WTC11 (cell line): ENCODE results near the gene MYL9.

Experiments
- NFYB ChIP-seq: sonication (generic); formaldehyde crosslinking; conservative IDR thresholded peaks from 2 replicates; pipeline ENCODE4 v1.8.0; 2022; ENCODE audit warnings: low read depth, missing genetic modification reagents
- TF ChIP-seq, protein P1 (sequence below): fragments of 200-600 bp; IDR thresholded peaks from 2 replicates; pipeline ENCODE4 v1.8.0; 2022; ENCODE audit warnings: antibody characterized with exemption
- TF ChIP-seq, protein P2 (sequence below): sonication (generic); formaldehyde crosslinking; IDR thresholded peaks from 2 replicates; pipeline ENCODE4 v1.8.1; 2023; ENCODE audit warnings: mild to moderate bottlenecking, moderate library complexity, missing genetic modification reagents
- TF ChIP-seq, protein P3 (sequence below): sonication (generic); formaldehyde crosslinking; IDR thresholded peaks from 2 replicates; pipeline ENCODE4 v1.8.1; 2022; ENCODE audit warnings: mild to moderate bottlenecking, missing genetic modification reagents, moderate library complexity, borderline replicate concordance

DNA sequence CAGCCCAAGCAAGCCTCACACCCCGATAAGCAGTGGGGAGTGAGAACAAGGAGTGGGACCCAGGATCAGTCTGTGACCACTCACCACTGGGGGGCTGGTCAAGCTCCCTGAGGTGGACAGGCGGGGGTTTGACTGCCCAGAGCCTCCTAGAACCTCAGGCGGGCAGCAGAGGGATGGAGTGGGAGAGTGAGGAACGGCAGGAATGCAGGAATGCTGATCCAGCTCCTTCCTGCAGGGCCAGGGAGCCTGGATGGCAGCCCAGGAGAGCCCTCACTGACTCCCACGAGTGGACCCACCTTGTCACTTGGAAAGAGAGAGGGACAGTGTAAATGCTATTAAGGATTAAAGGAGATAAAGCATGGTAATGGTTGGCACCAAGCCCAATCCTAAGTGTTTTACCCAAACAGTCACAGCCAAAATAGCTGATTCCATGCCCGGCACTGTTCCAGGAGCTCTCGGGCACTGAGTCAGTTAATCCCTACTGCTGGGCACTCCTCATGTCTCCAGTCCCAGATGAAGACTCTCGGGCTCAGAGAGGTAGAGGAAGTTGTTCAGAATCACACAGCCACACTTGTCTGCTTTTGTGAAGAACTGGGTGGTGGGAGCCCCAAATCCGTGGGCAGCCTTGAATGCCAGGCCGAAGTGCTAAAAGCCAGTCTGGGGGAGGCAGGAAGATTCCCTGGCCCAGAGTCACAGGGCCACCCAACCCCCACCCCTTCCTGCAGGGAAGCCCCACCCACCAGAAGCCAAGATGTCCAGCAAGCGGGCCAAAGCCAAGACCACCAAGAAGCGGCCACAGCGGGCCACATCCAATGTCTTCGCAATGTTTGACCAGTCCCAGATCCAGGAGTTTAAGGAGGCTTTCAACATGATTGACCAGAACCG is 3.1 kb downstream of the MYL9 start:
- TF ChIP-seq, protein P1, sequence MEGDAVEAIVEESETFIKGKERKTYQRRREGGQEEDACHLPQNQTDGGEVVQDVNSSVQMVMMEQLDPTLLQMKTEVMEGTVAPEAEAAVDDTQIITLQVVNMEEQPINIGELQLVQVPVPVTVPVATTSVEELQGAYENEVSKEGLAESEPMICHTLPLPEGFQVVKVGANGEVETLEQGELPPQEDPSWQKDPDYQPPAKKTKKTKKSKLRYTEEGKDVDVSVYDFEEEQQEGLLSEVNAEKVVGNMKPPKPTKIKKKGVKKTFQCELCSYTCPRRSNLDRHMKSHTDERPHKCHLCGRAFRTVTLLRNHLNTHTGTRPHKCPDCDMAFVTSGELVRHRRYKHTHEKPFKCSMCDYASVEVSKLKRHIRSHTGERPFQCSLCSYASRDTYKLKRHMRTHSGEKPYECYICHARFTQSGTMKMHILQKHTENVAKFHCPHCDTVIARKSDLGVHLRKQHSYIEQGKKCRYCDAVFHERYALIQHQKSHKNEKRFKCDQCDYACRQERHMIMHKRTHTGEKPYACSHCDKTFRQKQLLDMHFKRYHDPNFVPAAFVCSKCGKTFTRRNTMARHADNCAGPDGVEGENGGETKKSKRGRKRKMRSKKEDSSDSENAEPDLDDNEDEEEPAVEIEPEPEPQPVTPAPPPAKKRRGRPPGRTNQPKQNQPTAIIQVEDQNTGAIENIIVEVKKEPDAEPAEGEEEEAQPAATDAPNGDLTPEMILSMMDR: no peak
- no peak for TF ChIP-seq NFYB
- TF ChIP-seq, protein P2, sequence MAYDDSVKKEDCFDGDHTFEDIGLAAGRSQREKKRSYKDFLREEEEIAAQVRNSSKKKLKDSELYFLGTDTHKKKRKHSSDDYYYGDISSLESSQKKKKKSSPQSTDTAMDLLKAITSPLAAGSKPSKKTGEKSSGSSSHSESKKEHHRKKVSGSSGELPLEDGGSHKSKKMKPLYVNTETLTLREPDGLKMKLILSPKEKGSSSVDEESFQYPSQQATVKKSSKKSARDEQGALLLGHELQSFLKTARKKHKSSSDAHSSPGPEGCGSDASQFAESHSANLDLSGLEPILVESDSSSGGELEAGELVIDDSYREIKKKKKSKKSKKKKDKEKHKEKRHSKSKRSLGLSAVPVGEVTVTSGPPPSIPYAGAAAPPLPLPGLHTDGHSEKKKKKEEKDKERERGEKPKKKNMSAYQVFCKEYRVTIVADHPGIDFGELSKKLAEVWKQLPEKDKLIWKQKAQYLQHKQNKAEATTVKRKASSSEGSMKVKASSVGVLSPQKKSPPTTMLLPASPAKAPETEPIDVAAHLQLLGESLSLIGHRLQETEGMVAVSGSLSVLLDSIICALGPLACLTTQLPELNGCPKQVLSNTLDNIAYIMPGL (CRISPR knock-in tag): no peak
- TF ChIP-seq, protein P3, sequence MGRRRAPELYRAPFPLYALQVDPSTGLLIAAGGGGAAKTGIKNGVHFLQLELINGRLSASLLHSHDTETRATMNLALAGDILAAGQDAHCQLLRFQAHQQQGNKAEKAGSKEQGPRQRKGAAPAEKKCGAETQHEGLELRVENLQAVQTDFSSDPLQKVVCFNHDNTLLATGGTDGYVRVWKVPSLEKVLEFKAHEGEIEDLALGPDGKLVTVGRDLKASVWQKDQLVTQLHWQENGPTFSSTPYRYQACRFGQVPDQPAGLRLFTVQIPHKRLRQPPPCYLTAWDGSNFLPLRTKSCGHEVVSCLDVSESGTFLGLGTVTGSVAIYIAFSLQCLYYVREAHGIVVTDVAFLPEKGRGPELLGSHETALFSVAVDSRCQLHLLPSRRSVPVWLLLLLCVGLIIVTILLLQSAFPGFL (CRISPR knock-in tag): no peak
